MM.1S (cell line): ENCODE data around the gene KATNIP.

Source experiments
- DNase-seq: peaks from one replicate; pipeline ENCODE4 v3.0.0-alpha.2; 2015
- H2AFZ ChIP-seq: fragments of 300-600 bp; sonication (generic); 2 replicates; pipeline ENCODE4 v1.6.0; 2016; ENCODE audit warnings: antibody characterized with exemption, low read length
- H3F3A ChIP-seq: fragments of 300-600 bp; sonication (generic); 2 replicates; pipeline ENCODE4 v1.6.1; 2016; ENCODE audit warnings: mild to moderate bottlenecking, antibody characterized with exemption, low read length, moderate library complexity, mixed read lengths; ENCODE audit not compliant: insufficient read depth
- H3K27ac ChIP-seq: fragments of 300-600 bp; sonication (generic); 2 replicates; pipeline ENCODE4 v1.5.1; 2016; ENCODE audit warnings: mild to moderate bottlenecking, low read length
- H3K27me3 ChIP-seq: fragments of 300-600 bp; sonication (generic); replicated peaks from 2 replicates; pipeline ENCODE4 v1.6.0; 2016; ENCODE audit warnings: low read length; ENCODE audit not compliant: insufficient read depth
- H3K36me3 ChIP-seq: fragments of 300-600 bp; sonication (generic); replicated peaks from 2 replicates; pipeline ENCODE4 v1.6.1; 2016; ENCODE audit warnings: mild to moderate bottlenecking, low read length, mixed read lengths; ENCODE audit not compliant: insufficient read depth
- H3K4me1 ChIP-seq: fragments of 300-600 bp; sonication (generic); 2 replicates; pipeline ENCODE4 v1.6.1; 2016; ENCODE audit warnings: low read length, mixed read lengths
- H3K4me2 ChIP-seq: fragments of 300-600 bp; sonication (generic); 2 replicates; pipeline ENCODE4 v1.6.0; 2016; ENCODE audit warnings: low read depth, low read length
- H3K4me3 ChIP-seq: fragments of 300-600 bp; sonication (generic); 2 replicates; pipeline ENCODE4 v1.5.1; 2016; ENCODE audit warnings: low read length, mixed read lengths
- H3K79me2 ChIP-seq: fragments of 300-600 bp; sonication (generic); 2 replicates; pipeline ENCODE4 v1.6.1; 2016; ENCODE audit warnings: mixed run types, low read length, mixed read lengths
- H3K9ac ChIP-seq: fragments of 300-600 bp; sonication (generic); 2 replicates; pipeline ENCODE4 v1.6.1; 2016; ENCODE audit warnings: low read length, mixed read lengths
- H3K9me2 ChIP-seq: fragments of 300-600 bp; sonication (generic); replicated peaks from 2 replicates; pipeline ENCODE4 v1.6.1; 2016; ENCODE audit warnings: mild to moderate bottlenecking, low read length, mixed read lengths; ENCODE audit not compliant: insufficient read depth
- H3K9me3 ChIP-seq: fragments of 300-600 bp; sonication (generic); replicated peaks from 2 replicates; pipeline ENCODE4 v1.6.1; 2016; ENCODE audit warnings: mild to moderate bottlenecking, low read length, mixed read lengths; ENCODE audit not compliant: insufficient read depth
- H4K20me1 ChIP-seq: fragments of 300-600 bp; sonication (generic); 2 replicates; pipeline ENCODE4 v1.6.1; 2016; ENCODE audit warnings: mild to moderate bottlenecking, low read length, moderate library complexity, mixed read lengths; ENCODE audit not compliant: insufficient read depth
- CTCF ChIP-seq: fragments of 300-600 bp; sonication (generic); IDR thresholded peaks from 2 replicates; pipeline ENCODE4 v1.5.1; 2016; ENCODE audit warnings: antibody characterized with exemption, low read length, mixed read lengths
- EZH2 ChIP-seq: fragments of 300-600 bp; sonication (generic); optimal IDR thresholded peaks from 2 replicates; pipeline ENCODE3; 2017; ENCODE audit warnings: low read depth, mild to moderate bottlenecking, antibody characterized with exemption, low read length, mixed read lengths
- EZH2phosphoT487 ChIP-seq: fragments of 300-600 bp; sonication (generic); IDR thresholded peaks from 2 replicates; pipeline ENCODE4 v1.6.1; 2018; ENCODE audit warnings: antibody characterized with exemption, low read length

Gene KATNIP

GRCh38 chr16:27582883-27583282 is 32.9 kb downstream of the KATNIP start:
- H3F3A ChIP-seq: no peaks in the 10 kb centered on the region
- H3K9ac ChIP-seq: no peak overlapping the region
- no peaks in the 10 kb centered on the region for H3K36me3 ChIP-seq
- no peak overlapping the region for H3K27ac ChIP-seq
- no peaks in the 10 kb centered on the region for H3K9me3 ChIP-seq
- H3K4me3 ChIP-seq: no peak overlapping the region
- no peaks in the 10 kb centered on the region for H3K79me2 ChIP-seq
- no peak overlapping the region for H2AFZ ChIP-seq
- no peak for DNase-seq
- no peaks in the 10 kb centered on the region for H3K4me1 ChIP-seq
- no peaks in the 10 kb centered on the region for H3K9me2 ChIP-seq
- no peak overlapping the region for H3K4me2 ChIP-seq
- H3K27me3 ChIP-seq: no peaks in the 10 kb centered on the region
- H4K20me1 ChIP-seq: no peaks in the 10 kb centered on the region
- no peak for TF ChIP-seq CTCF
- no peak for TF ChIP-seq EZH2
- no peak for TF ChIP-seq EZH2phosphoT487

- no peak for DNase-seq
- H3K4me1 ChIP-seq: no peaks in the 10 kb centered on the region
These were observed 33.7 kb downstream of the KATNIP start for GRCh38 chr16:27583634-27584033.

GRCh38 chr16:27585200-27585599 is 35.3 kb downstream of the KATNIP start:
- TF ChIP-seq CTCF (no peak), EZH2 (no peak), EZH2phosphoT487 (no peak)
- Histone ChIP-seq H3K4me2 (no peak overlapping the region), H3K4me3 (no peak overlapping the region), H3K9ac (no peak overlapping the region), H2AFZ (no peak overlapping the region), H3K27ac (no peak overlapping the region), H3K27me3 (no peaks in the 10 kb centered on the region), H3K36me3 (no peaks in the 10 kb centered on the region), H3K9me2 (no peaks in the 10 kb centered on the region), H3F3A (no peaks in the 10 kb centered on the region), H3K79me2 (no peaks in the 10 kb centered on the region), H4K20me1 (no peaks in the 10 kb centered on the region), H3K4me1 (no peaks in the 10 kb centered on the region), H3K9me3 (no peaks in the 10 kb centered on the region)
- DNase-seq: no peak

More at GRCh38 chr16:27583634-27584033, 33.7 kb downstream of the KATNIP start:
- H3K36me3 ChIP-seq: no peaks in the 10 kb centered on the region
- H3K9ac ChIP-seq: no peak overlapping the region
- no peaks in the 10 kb centered on the region for H4K20me1 ChIP-seq
- TF ChIP-seq CTCF (no peak), EZH2 (no peak), EZH2phosphoT487 (no peak)
- no peaks in the 10 kb centered on the region for H3K9me3 ChIP-seq
- H3K27me3 ChIP-seq: no peaks in the 10 kb centered on the region
- no peaks in the 10 kb centered on the region for H3K79me2 ChIP-seq
- H2AFZ ChIP-seq: no peak overlapping the region
- H3K27ac ChIP-seq: no peak overlapping the region
- H3F3A ChIP-seq: no peaks in the 10 kb centered on the region
- no peak overlapping the region for H3K4me3 ChIP-seq
- H3K4me2 ChIP-seq: no peak overlapping the region
- no peaks in the 10 kb centered on the region for H3K9me2 ChIP-seq
